ENCODE results near the gene ANXA2. TPM values are rescaled to one million over a fixed set of nuclear protein-coding genes. Genes with fewer than 3 reads are reported as not detected.

ANXA2 gene
- total and polyA plus RNA-seq, 2 donors (not counting 1 experiment from before 2014, with no cell fraction given), result 116 to 133 TPM

GRCh38 chr15:60318216-60318867, 79.4 kb downstream of the ANXA2 start:
- DNase-seq (no peak), ATAC-seq (ENCODE audit: low read depth) (no peak)
- Histone ChIP-seq H3K9ac (ENCODE audit: low read length) (no peak overlapping the region), H3K27ac (ENCODE audit: low read length in 2 of 2) (no peak overlapping the region), H3K27me3 (replicated peaks in 1 of 4; ENCODE audit: control extremely low read depth in 1 of 4, control insufficient read depth in 3 of 4, insufficient read depth in 4 of 4, low read length in 3 of 4) (no peaks in the 10 kb centered on the region), H3K4me2 (replicated peaks; ENCODE audit: low read depth, low read length, poor library complexity, severe bottlenecking) (no peak overlapping the region), H3K79me2 (ENCODE audit: control insufficient read depth, insufficient read depth, low read length) (no peaks in the 10 kb centered on the region), H4K20me1 (ENCODE audit: control insufficient read depth, insufficient read depth, low read length, poor library complexity, severe bottlenecking) (no peaks in the 10 kb centered on the region), H3K4me1 (ENCODE audit: control insufficient read depth in 2 of 2, insufficient read depth in 2 of 2, low read length in 2 of 2) (no peaks in the 10 kb centered on the region), H3K36me3 (replicated peaks in 1 of 2; ENCODE audit: control extremely low read depth in 1 of 2, control insufficient read depth in 1 of 2, extremely low read depth in 1 of 2, insufficient read depth in 2 of 2, low read length in 1 of 2) (no peaks in the 10 kb centered on the region), H2AFZ (ENCODE audit: insufficient read depth, low read depth, low read length, poor library complexity, severe bottlenecking) (no peak overlapping the region), H3K4me3 (ENCODE audit: control extremely low read depth in 1 of 5, extremely low read depth in 1 of 5, insufficient read depth in 1 of 5, low read depth in 2 of 5, low read length in 4 of 5) (no peak overlapping the region), H3K9me3 (ENCODE audit: control extremely low read depth in 1 of 3, control insufficient read depth in 2 of 3, insufficient read depth in 1 of 3, low read length in 2 of 3) (peaks cover 0 to 5% (median 2%) of the 10 kb centered on the region in 3 donors)
- CTCF ChIA-PET, result no interaction called here
- Mint-ChIP-seq H3K4me3 (no peak overlapping the region), H3K27me3 (peaks cover 17% of the 10 kb centered on the region), H3K4me1 (no peaks in the 10 kb centered on the region), H3K9me3 (ENCODE audit: insufficient read depth) (peaks cover 2% of the 10 kb centered on the region), H3K27ac (no peak overlapping the region)
- intact Hi-C loops (cut with micrococcal nuclease), result no loop called here
- WGBS (ENCODE audit: insufficient coverage), result 100% methylated on average over 3 of the region's 4 CpGs
- TF ChIP-seq EZH2 (IDR thresholded peaks at IDR 0.05; ENCODE audit: borderline replicate concordance, insufficient read depth, low read depth, low read length, poor library complexity, severe bottlenecking) (no peak), CTCF (IDR thresholded peaks at IDR 0.05) (no peak)
- POLR2A ChIA-PET, result no interaction called here

DNA sequence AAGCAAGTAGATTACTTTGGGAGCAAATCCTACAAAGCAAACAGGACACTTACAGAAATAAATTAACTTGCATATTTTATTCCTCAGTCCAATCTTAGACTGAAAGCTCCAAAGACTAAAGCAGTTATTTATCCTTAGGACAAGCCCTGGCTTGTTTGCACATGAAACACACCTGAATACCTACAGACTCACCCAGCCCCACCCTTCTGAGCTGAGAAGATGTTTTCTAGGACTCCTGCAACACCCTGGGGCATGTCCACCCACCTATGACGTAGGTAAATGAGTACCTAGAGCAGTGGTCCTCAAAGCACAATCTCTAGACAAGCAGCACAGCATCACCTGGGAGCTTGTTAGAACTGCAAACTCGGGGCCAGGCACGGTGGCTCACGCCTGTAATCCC, 80.8 kb downstream of the ANXA2 start:
- no peak overlapping the region for H2AFZ ChIP-seq (ENCODE audit: insufficient read depth, low read depth, low read length, poor library complexity, severe bottlenecking)
- DNase-seq (no peak), ATAC-seq (ENCODE audit: low read depth) (no peak)
- no peaks in the 10 kb centered on the region for H4K20me1 ChIP-seq (ENCODE audit: control insufficient read depth, insufficient read depth, low read length, poor library complexity, severe bottlenecking)
- no peak overlapping the region for H3K4me3 ChIP-seq (ENCODE audit: control extremely low read depth in 1 of 5, extremely low read depth in 1 of 5, insufficient read depth in 1 of 5, low read depth in 2 of 5, low read length in 4 of 5)
- no peak overlapping the region for H3K27ac ChIP-seq (ENCODE audit: low read length in 2 of 2)
- ChIA-PET CTCF (interaction anchor here (1.0 kb wide), 1 partner anchor 10 kb away, joined by 4 read pairs; no protein-coding TSS in a partner anchor), POLR2A (no interaction called here)
- TF ChIP-seq CTCF (IDR thresholded peaks at IDR 0.05), result no peak
- TF ChIP-seq EZH2 (IDR thresholded peaks at IDR 0.05; ENCODE audit: borderline replicate concordance, insufficient read depth, low read depth, low read length, poor library complexity, severe bottlenecking), result no peak
- H3K9ac ChIP-seq (ENCODE audit: low read length), result no peak overlapping the region
- Mint-ChIP-seq H3K27me3 (peaks cover 19% of the 10 kb centered on the region), H3K9me3 (ENCODE audit: insufficient read depth) (peaks cover 2% of the 10 kb centered on the region), H3K4me1 (no peaks in the 10 kb centered on the region), H3K27ac (no peak overlapping the region), H3K4me3 (no peak overlapping the region)
- intact Hi-C loops (cut with micrococcal nuclease), result no loop called here
- no peaks in the 10 kb centered on the region for H3K4me1 ChIP-seq (ENCODE audit: control insufficient read depth in 2 of 2, insufficient read depth in 2 of 2, low read length in 2 of 2)
- no peaks in the 10 kb centered on the region for H3K36me3 ChIP-seq (replicated peaks in 1 of 2; ENCODE audit: control extremely low read depth in 1 of 2, control insufficient read depth in 1 of 2, extremely low read depth in 1 of 2, insufficient read depth in 2 of 2, low read length in 1 of 2)
- no peaks in the 10 kb centered on the region for H3K79me2 ChIP-seq (ENCODE audit: control insufficient read depth, insufficient read depth, low read length)
- no peak overlapping the region for H3K4me2 ChIP-seq (replicated peaks; ENCODE audit: low read depth, low read length, poor library complexity, severe bottlenecking)
- no peaks in the 10 kb centered on the region for H3K27me3 ChIP-seq (replicated peaks in 1 of 4; ENCODE audit: control extremely low read depth in 1 of 4, control insufficient read depth in 3 of 4, insufficient read depth in 4 of 4, low read length in 3 of 4)
- WGBS (ENCODE audit: insufficient coverage), result 89% methylated on average over 3 of the region's 4 CpGs
- peaks cover 0 to 5% (median 2%) of the 10 kb centered on the region in 3 donors for H3K9me3 ChIP-seq (ENCODE audit: control extremely low read depth in 1 of 3, control insufficient read depth in 2 of 3, insufficient read depth in 1 of 3, low read length in 2 of 3)
